H1 (cell line): ENCODE measurements around the gene HES3.

Source experiments
- EP300 ChIP-seq, 2 experiments: IDR thresholded peaks; 1 replicate in 1 of 2; 2 replicates in 1 of 2; pipeline ENCODE4 v1.6.1; 2011 to 2012; ENCODE audit warnings: low read depth in 2 of 2, low read length in 2 of 2, mild to moderate bottlenecking in 2 of 2, borderline replicate concordance in 1 of 2, inconsistent platforms in 1 of 2, moderate library complexity in 1 of 2
- EZH2 ChIP-seq: fragments of 200-600 bp; sonication (generic); IDR thresholded peaks from 2 replicates; pipeline ENCODE4 v1.7.1; 2012; ENCODE audit warnings: low read depth, mild to moderate bottlenecking, moderate library complexity, low read length, inconsistent platforms; ENCODE audit not compliant: severe bottlenecking
- GABPA ChIP-seq: IDR thresholded peaks from 2 replicates; pipeline ENCODE4 v1.6.1; 2011; ENCODE audit warnings: mild to moderate bottlenecking, low read length, moderate library complexity, borderline replicate concordance; ENCODE audit not compliant: insufficient read depth
- JUN ChIP-seq: IDR thresholded peaks from 2 replicates; pipeline ENCODE4 v1.6.1; 2011; ENCODE audit warnings: low read depth, mild to moderate bottlenecking, improper control_type of control experiment, low read length
- JUND ChIP-seq: IDR thresholded peaks from 2 replicates; pipeline ENCODE4 v1.6.1; 2011; ENCODE audit warnings: mild to moderate bottlenecking, improper control_type of control experiment, low read length
- MAFK ChIP-seq: IDR thresholded peaks from 2 replicates; pipeline ENCODE4 v1.6.1; 2012; ENCODE audit warnings: low read depth, mild to moderate bottlenecking, improper control_type of control experiment, low read length
- RAD21 ChIP-seq, 2 experiments: IDR thresholded peaks in 1 of 2; conservative IDR thresholded peaks in 1 of 2; 2 replicates each; pipeline ENCODE4 v1.6.1; 2011; ENCODE audit warnings: low read depth in 2 of 2, low read length in 2 of 2, improper control_type of control experiment in 1 of 2, inconsistent platforms in 1 of 2, mild to moderate bottlenecking in 1 of 2, moderate library complexity in 1 of 2
- SP1 ChIP-seq: IDR thresholded peaks from 2 replicates; pipeline ENCODE4 v1.6.1; 2011; ENCODE audit warnings: low read depth, low read length
- SUZ12 ChIP-seq: fragments of 200-600 bp; sonication (generic); IDR thresholded peaks from 2 replicates; pipeline ENCODE4 v1.6.1; 2012; ENCODE audit warnings: mild to moderate bottlenecking, inconsistent platforms, low read length, moderate library complexity, mixed read lengths
- TF ChIP-seq, protein P1 (sequence below), 3 experiments: IDR thresholded peaks; 1 replicate in 2 of 3; 2 replicates in 1 of 3; pipeline versions ENCODE4 v1.5.1 to v1.6.1; 2011; ENCODE audit warnings: low read length in 3 of 3, mild to moderate bottlenecking in 3 of 3, inconsistent platforms in 2 of 3, low read depth in 1 of 3, moderate library complexity in 1 of 3; ENCODE audit not compliant: insufficient read depth in 1 of 3; ENCODE audit errors: control extremely low read depth in 1 of 3
- TF ChIP-seq, protein P2 (sequence below): IDR thresholded peaks from 2 replicates; pipeline ENCODE4 v1.6.1; 2012; ENCODE audit warnings: low read length, inconsistent platforms
- TF ChIP-seq, protein P3 (sequence below): fragments of 300-600 bp; sonication (generic); IDR thresholded peaks from 2 replicates; pipeline ENCODE4 v1.7.1; 2012; ENCODE audit warnings: low read length, moderate library complexity, mild to moderate bottlenecking, inconsistent platforms; ENCODE audit not compliant: insufficient replicate concordance

DNA sequence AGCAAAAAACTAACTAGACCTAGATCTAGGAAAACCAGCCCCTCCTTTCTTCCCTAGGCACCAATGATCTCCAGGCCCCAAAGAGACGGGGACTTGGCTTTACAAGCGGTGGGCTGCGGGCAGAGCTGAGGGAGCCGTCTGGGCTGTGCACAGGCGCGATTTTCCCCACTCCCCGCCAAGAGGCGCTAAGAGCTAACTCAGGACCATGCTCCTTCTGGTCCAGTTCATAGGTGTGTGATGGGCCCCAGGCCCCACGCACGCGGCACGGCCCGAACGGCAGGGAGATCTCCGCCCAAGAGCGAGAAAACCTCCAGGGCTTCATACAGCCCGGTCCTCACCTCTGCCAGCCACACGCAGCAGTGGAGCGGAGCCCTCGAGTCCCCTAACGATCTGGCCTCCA is 24.4 kb downstream of the HES3 start:
- TF ChIP-seq EP300 (IDR thresholded peaks at IDR 0.05; ENCODE audit: borderline replicate concordance in 1 of 2, low read depth in 2 of 2, low read length in 2 of 2) (no peak), SUZ12 (no peak), MAFK (no peak), JUN (no peak), JUND (no peak), GABPA (peak; percentile 24; the same call in 1 of the 2 replicates), SP1 (no peak), RAD21 (IDR thresholded peaks at IDR 0.05 in 1 of 2, conservative IDR thresholded peaks at IDR 0.05 in 1 of 2; ENCODE audit: low read depth in 2 of 2, low read length in 2 of 2) (peak; percentile 68 to 76), EZH2 (no peak)
- TF ChIP-seq, protein P1, sequence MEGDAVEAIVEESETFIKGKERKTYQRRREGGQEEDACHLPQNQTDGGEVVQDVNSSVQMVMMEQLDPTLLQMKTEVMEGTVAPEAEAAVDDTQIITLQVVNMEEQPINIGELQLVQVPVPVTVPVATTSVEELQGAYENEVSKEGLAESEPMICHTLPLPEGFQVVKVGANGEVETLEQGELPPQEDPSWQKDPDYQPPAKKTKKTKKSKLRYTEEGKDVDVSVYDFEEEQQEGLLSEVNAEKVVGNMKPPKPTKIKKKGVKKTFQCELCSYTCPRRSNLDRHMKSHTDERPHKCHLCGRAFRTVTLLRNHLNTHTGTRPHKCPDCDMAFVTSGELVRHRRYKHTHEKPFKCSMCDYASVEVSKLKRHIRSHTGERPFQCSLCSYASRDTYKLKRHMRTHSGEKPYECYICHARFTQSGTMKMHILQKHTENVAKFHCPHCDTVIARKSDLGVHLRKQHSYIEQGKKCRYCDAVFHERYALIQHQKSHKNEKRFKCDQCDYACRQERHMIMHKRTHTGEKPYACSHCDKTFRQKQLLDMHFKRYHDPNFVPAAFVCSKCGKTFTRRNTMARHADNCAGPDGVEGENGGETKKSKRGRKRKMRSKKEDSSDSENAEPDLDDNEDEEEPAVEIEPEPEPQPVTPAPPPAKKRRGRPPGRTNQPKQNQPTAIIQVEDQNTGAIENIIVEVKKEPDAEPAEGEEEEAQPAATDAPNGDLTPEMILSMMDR (IDR thresholded peaks at IDR 0.05; ENCODE audit: control extremely low read depth in 1 of 3, insufficient read depth in 1 of 3, low read depth in 1 of 3, low read length in 3 of 3), result peak in 2 of 3 experiments; percentile 58 to 59; a peak in 3 of 4 replicates
- TF ChIP-seq, protein P2, sequence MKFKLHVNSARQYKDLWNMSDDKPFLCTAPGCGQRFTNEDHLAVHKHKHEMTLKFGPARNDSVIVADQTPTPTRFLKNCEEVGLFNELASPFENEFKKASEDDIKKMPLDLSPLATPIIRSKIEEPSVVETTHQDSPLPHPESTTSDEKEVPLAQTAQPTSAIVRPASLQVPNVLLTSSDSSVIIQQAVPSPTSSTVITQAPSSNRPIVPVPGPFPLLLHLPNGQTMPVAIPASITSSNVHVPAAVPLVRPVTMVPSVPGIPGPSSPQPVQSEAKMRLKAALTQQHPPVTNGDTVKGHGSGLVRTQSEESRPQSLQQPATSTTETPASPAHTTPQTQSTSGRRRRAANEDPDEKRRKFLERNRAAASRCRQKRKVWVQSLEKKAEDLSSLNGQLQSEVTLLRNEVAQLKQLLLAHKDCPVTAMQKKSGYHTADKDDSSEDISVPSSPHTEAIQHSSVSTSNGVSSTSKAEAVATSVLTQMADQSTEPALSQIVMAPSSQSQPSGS, result no peak
- TF ChIP-seq, protein P3, sequence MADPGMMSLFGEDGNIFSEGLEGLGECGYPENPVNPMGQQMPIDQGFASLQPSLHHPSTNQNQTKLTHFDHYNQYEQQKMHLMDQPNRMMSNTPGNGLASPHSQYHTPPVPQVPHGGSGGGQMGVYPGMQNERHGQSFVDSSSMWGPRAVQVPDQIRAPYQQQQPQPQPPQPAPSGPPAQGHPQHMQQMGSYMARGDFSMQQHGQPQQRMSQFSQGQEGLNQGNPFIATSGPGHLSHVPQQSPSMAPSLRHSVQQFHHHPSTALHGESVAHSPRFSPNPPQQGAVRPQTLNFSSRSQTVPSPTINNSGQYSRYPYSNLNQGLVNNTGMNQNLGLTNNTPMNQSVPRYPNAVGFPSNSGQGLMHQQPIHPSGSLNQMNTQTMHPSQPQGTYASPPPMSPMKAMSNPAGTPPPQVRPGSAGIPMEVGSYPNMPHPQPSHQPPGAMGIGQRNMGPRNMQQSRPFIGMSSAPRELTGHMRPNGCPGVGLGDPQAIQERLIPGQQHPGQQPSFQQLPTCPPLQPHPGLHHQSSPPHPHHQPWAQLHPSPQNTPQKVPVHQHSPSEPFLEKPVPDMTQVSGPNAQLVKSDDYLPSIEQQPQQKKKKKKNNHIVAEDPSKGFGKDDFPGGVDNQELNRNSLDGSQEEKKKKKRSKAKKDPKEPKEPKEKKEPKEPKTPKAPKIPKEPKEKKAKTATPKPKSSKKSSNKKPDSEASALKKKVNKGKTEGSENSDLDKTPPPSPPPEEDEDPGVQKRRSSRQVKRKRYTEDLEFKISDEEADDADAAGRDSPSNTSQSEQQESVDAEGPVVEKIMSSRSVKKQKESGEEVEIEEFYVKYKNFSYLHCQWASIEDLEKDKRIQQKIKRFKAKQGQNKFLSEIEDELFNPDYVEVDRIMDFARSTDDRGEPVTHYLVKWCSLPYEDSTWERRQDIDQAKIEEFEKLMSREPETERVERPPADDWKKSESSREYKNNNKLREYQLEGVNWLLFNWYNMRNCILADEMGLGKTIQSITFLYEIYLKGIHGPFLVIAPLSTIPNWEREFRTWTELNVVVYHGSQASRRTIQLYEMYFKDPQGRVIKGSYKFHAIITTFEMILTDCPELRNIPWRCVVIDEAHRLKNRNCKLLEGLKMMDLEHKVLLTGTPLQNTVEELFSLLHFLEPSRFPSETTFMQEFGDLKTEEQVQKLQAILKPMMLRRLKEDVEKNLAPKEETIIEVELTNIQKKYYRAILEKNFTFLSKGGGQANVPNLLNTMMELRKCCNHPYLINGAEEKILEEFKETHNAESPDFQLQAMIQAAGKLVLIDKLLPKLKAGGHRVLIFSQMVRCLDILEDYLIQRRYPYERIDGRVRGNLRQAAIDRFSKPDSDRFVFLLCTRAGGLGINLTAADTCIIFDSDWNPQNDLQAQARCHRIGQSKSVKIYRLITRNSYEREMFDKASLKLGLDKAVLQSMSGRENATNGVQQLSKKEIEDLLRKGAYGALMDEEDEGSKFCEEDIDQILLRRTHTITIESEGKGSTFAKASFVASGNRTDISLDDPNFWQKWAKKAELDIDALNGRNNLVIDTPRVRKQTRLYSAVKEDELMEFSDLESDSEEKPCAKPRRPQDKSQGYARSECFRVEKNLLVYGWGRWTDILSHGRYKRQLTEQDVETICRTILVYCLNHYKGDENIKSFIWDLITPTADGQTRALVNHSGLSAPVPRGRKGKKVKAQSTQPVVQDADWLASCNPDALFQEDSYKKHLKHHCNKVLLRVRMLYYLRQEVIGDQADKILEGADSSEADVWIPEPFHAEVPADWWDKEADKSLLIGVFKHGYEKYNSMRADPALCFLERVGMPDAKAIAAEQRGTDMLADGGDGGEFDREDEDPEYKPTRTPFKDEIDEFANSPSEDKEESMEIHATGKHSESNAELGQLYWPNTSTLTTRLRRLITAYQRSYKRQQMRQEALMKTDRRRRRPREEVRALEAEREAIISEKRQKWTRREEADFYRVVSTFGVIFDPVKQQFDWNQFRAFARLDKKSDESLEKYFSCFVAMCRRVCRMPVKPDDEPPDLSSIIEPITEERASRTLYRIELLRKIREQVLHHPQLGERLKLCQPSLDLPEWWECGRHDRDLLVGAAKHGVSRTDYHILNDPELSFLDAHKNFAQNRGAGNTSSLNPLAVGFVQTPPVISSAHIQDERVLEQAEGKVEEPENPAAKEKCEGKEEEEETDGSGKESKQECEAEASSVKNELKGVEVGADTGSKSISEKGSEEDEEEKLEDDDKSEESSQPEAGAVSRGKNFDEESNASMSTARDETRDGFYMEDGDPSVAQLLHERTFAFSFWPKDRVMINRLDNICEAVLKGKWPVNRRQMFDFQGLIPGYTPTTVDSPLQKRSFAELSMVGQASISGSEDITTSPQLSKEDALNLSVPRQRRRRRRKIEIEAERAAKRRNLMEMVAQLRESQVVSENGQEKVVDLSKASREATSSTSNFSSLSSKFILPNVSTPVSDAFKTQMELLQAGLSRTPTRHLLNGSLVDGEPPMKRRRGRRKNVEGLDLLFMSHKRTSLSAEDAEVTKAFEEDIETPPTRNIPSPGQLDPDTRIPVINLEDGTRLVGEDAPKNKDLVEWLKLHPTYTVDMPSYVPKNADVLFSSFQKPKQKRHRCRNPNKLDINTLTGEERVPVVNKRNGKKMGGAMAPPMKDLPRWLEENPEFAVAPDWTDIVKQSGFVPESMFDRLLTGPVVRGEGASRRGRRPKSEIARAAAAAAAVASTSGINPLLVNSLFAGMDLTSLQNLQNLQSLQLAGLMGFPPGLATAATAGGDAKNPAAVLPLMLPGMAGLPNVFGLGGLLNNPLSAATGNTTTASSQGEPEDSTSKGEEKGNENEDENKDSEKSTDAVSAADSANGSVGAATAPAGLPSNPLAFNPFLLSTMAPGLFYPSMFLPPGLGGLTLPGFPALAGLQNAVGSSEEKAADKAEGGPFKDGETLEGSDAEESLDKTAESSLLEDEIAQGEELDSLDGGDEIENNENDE, result no peak
